Mesenchymal stem cell (in vitro differentiated cells and primary cell): ENCODE measurements around the gene FSTL4.

ENCODE experiments used
- DNase-seq: peaks from one replicate; pipeline ENCODE4 v3.0.0-alpha.2; 2013
- H2AFZ ChIP-seq: one replicate; pipeline ENCODE4 v1.6.1; 2013; ENCODE audit warnings: low read depth, mild to moderate bottlenecking, control low read depth, inconsistent platforms, low read length, moderate library complexity
- H2AK5ac ChIP-seq: 2 replicates; pipeline ENCODE4 v1.6.1; 2013; ENCODE audit warnings: low read length, moderate library complexity, mild to moderate bottlenecking, inconsistent platforms; ENCODE audit not compliant: severe bottlenecking
- H2BK120ac ChIP-seq: one replicate; pipeline ENCODE4 v1.6.1; 2013; ENCODE audit warnings: low read depth, mild to moderate bottlenecking, inconsistent platforms, low read length, moderate library complexity
- H2BK12ac ChIP-seq, 2 experiments: one replicate each; pipeline ENCODE4 v1.6.1; 2013; ENCODE audit warnings: inconsistent platforms in 2 of 2, low read length in 2 of 2, mild to moderate bottlenecking in 2 of 2, moderate library complexity in 2 of 2, control low read depth in 1 of 2
- H2BK15ac ChIP-seq: one replicate; pipeline ENCODE4 v1.6.1; 2013; ENCODE audit warnings: mild to moderate bottlenecking, low read depth, inconsistent platforms; ENCODE audit not compliant: poor library complexity, severe bottlenecking
- H2BK5ac ChIP-seq: 2 replicates; pipeline ENCODE4 v1.6.1; 2013; ENCODE audit warnings: low read depth, mild to moderate bottlenecking, low read length, control low read depth, inconsistent platforms; ENCODE audit not compliant: poor library complexity, severe bottlenecking
- H3K14ac ChIP-seq, 2 experiments: one replicate each; pipeline ENCODE4 v1.6.1; 2013; ENCODE audit warnings: inconsistent platforms in 2 of 2, low read length in 2 of 2, control low read depth in 1 of 2, mild to moderate bottlenecking in 1 of 2, moderate library complexity in 1 of 2
- H3K18ac ChIP-seq, 2 experiments: one replicate each; pipeline ENCODE4 v1.6.1; 2013; ENCODE audit warnings: inconsistent platforms in 2 of 2, low read length in 2 of 2, control low read depth in 1 of 2, low read depth in 1 of 2, mild to moderate bottlenecking in 1 of 2
- H3K23ac ChIP-seq, 2 experiments: one replicate each; pipeline ENCODE4 v1.6.1; 2013; ENCODE audit warnings: inconsistent platforms in 2 of 2, low read length in 2 of 2, mild to moderate bottlenecking in 2 of 2, moderate library complexity in 2 of 2, control low read depth in 1 of 2
- H3K27ac ChIP-seq: 2 replicates; pipeline ENCODE4 v1.5.1; 2013; ENCODE audit warnings: mild to moderate bottlenecking, moderate library complexity, low read length, control low read depth, inconsistent platforms; ENCODE audit not compliant: poor library complexity, severe bottlenecking
- H3K27me3 ChIP-seq, 2 experiments: 2 replicates each; pipeline versions ENCODE4 v1.6.1 to v1.7.0; 2013; ENCODE audit warnings: low read length in 2 of 2, mild to moderate bottlenecking in 2 of 2, moderate library complexity in 2 of 2, control low read depth in 1 of 2, inconsistent platforms in 1 of 2; ENCODE audit not compliant: control insufficient read depth in 1 of 2, insufficient read depth in 1 of 2
- H3K36me3 ChIP-seq, 2 experiments: 2 replicates each; pipeline versions ENCODE4 v1.6.1 to v1.7.0; 2013; ENCODE audit warnings: low read length in 2 of 2, control low read depth in 1 of 2, inconsistent platforms in 1 of 2, low read depth in 1 of 2, mild to moderate bottlenecking in 1 of 2; ENCODE audit not compliant: insufficient read depth in 2 of 2, control insufficient read depth in 1 of 2
- H3K4ac ChIP-seq, 2 experiments: one replicate each; pipeline ENCODE4 v1.6.1; 2013; ENCODE audit warnings: inconsistent platforms in 2 of 2, low read length in 2 of 2, mild to moderate bottlenecking in 2 of 2, moderate library complexity in 2 of 2, control low read depth in 1 of 2, low read depth in 1 of 2
- H3K4me1 ChIP-seq: 2 replicates; pipeline ENCODE4 v1.6.1; 2013; ENCODE audit warnings: low read depth, low read length, control low read depth; ENCODE audit not compliant: control insufficient read depth, insufficient read depth
- H3K4me2 ChIP-seq: 2 replicates; pipeline ENCODE4 v1.6.1; 2013; ENCODE audit warnings: low read length, mild to moderate bottlenecking, inconsistent platforms; ENCODE audit not compliant: poor library complexity, severe bottlenecking
- H3K4me3 ChIP-seq, 2 experiments: 2 replicates each; pipeline versions ENCODE4 v1.5.1 to v1.7.0; 2013; ENCODE audit warnings: low read length in 2 of 2, mild to moderate bottlenecking in 2 of 2, control low read depth in 1 of 2, low read depth in 1 of 2; ENCODE audit not compliant: insufficient read depth in 1 of 2
- H3K79me1 ChIP-seq: replicated peaks from 2 replicates; pipeline ENCODE4 v1.6.1; 2013; ENCODE audit warnings: mild to moderate bottlenecking, control low read depth, low read length, inconsistent platforms; ENCODE audit not compliant: poor library complexity, severe bottlenecking
- H3K9ac ChIP-seq: 2 replicates; pipeline ENCODE4 v1.7.0; 2013; ENCODE audit warnings: mild to moderate bottlenecking, low read length, moderate library complexity
- H3K9me3 ChIP-seq: 2 replicates; pipeline ENCODE4 v1.7.0; 2013; ENCODE audit warnings: mild to moderate bottlenecking, low read length; ENCODE audit not compliant: control insufficient read depth
- H4K8ac ChIP-seq: one replicate; pipeline ENCODE4 v1.6.1; 2013; ENCODE audit warnings: inconsistent platforms, mild to moderate bottlenecking, low read length, moderate library complexity
- H4K91ac ChIP-seq: one replicate; pipeline ENCODE4 v1.6.1; 2013; ENCODE audit warnings: mild to moderate bottlenecking, low read length, inconsistent platforms
- WGBS: methylation state at CpG from one replicate; pipeline ENCODE4 v1.1.7; 2013; ENCODE audit warnings: mixed read lengths; 5-methylcytosine and 5-hydroxymethylcytosine counted together

FSTL4 gene

GRCh38 chr5:133232911-133233310, 379.4 kb downstream of the FSTL4 start:
- H2BK120ac ChIP-seq: no peak overlapping the region
- no peak overlapping the region for H3K18ac ChIP-seq
- no peak overlapping the region for H2AFZ ChIP-seq
- no peak overlapping the region for H3K9ac ChIP-seq
- H3K9me3 ChIP-seq: no peaks in the 10 kb centered on the region
- H3K23ac ChIP-seq: no peak overlapping the region
- 86% methylated on average over 7 of the region's 7 CpGs for WGBS
- H2BK5ac ChIP-seq: no peak overlapping the region
- H3K27ac ChIP-seq: no peak overlapping the region
- H3K4me1 ChIP-seq: no peaks in the 10 kb centered on the region
- no peak overlapping the region for H4K8ac ChIP-seq
- no peak overlapping the region for H2BK15ac ChIP-seq
- no peak for DNase-seq
- no peaks in the 10 kb centered on the region for H3K79me1 ChIP-seq
- H3K27me3 ChIP-seq: peaks cover 4 to 40% of the 10 kb centered on the region in 2 experiments
- H2AK5ac ChIP-seq: no peak overlapping the region
- H2BK12ac ChIP-seq: no peak overlapping the region
- H4K91ac ChIP-seq: no peak overlapping the region
- no peak overlapping the region for H3K4me2 ChIP-seq
- H3K4me3 ChIP-seq: no peak overlapping the region
- H3K14ac ChIP-seq: no peak overlapping the region
- peaks cover 0 to 2% of the 10 kb centered on the region in 2 experiments for H3K36me3 ChIP-seq
- no peak overlapping the region for H3K4ac ChIP-seq

- Histone ChIP-seq H3K4ac (no peak overlapping the region), H2BK5ac (no peak overlapping the region), H2BK15ac (no peak overlapping the region), H4K91ac (no peak overlapping the region), H3K4me1 (no peaks in the 10 kb centered on the region), H3K79me1 (no peaks in the 10 kb centered on the region), H3K36me3 (peaks cover 0 to 2% of the 10 kb centered on the region in 2 experiments), H3K4me2 (no peak overlapping the region), H2AFZ (no peak overlapping the region), H2AK5ac (no peak overlapping the region), H3K18ac (no peak overlapping the region), H3K27ac (no peak overlapping the region), H3K14ac (no peak overlapping the region), H3K27me3 (peaks cover 4 to 43% of the 10 kb centered on the region in 2 experiments), H4K8ac (no peak overlapping the region), H2BK120ac (no peak overlapping the region), H3K9me3 (no peaks in the 10 kb centered on the region), H3K23ac (no peak overlapping the region), H3K4me3 (no peak overlapping the region), H3K9ac (no peak overlapping the region), H2BK12ac (no peak overlapping the region)
- 70% methylated on average over 3 of the region's 3 CpGs for WGBS
- DNase-seq: no peak
These were observed 379.9 kb downstream of the FSTL4 start for GRCh38 chr5:133232435-133232834.

- H3K4ac ChIP-seq: no peak overlapping the region
- H3K4me1 ChIP-seq: no peaks in the 10 kb centered on the region
- no peaks in the 10 kb centered on the region for H3K79me1 ChIP-seq
- H3K36me3 ChIP-seq: peaks cover 0 to 2% of the 10 kb centered on the region in 2 experiments
- no peak overlapping the region for H3K23ac ChIP-seq
- no peaks in the 10 kb centered on the region for H3K9me3 ChIP-seq
- H3K9ac ChIP-seq: no peak overlapping the region
- 89% methylated on average over 6 of the region's 6 CpGs for WGBS
- no peak overlapping the region for H3K4me3 ChIP-seq
- H3K27ac ChIP-seq: no peak overlapping the region
- no peak overlapping the region for H4K91ac ChIP-seq
- H2BK120ac ChIP-seq: no peak overlapping the region
- no peak overlapping the region for H2BK12ac ChIP-seq
- no peak overlapping the region for H3K4me2 ChIP-seq
- H2BK5ac ChIP-seq: no peak overlapping the region
- no peak overlapping the region for H3K14ac ChIP-seq
- DNase-seq: no peak
- H2AK5ac ChIP-seq: no peak overlapping the region
- H2BK15ac ChIP-seq: no peak overlapping the region
- H3K18ac ChIP-seq: no peak overlapping the region
- H2AFZ ChIP-seq: no peak overlapping the region
- H3K27me3 ChIP-seq: peaks cover 9 to 43% of the 10 kb centered on the region in 2 experiments
- no peak overlapping the region for H4K8ac ChIP-seq
These were observed 380.3 kb downstream of the FSTL4 start for GRCh38 chr5:133232011-133232410.

- Histone ChIP-seq H2AFZ (no peak overlapping the region), H2BK120ac (no peak overlapping the region), H3K23ac (no peak overlapping the region), H2BK5ac (no peak overlapping the region), H3K4me3 (no peak overlapping the region), H4K8ac (no peak overlapping the region), H3K36me3 (peaks cover 0 to 2% of the 10 kb centered on the region in 2 experiments), H3K79me1 (no peaks in the 10 kb centered on the region), H3K27ac (no peak overlapping the region), H3K4ac (no peak overlapping the region), H3K9ac (no peak overlapping the region), H2BK15ac (no peak overlapping the region), H2BK12ac (no peak overlapping the region), H3K18ac (no peak overlapping the region), H4K91ac (no peak overlapping the region), H3K27me3 (peaks cover 8 to 41% of the 10 kb centered on the region in 2 experiments), H3K4me2 (no peak overlapping the region), H3K9me3 (no peaks in the 10 kb centered on the region), H3K14ac (no peak overlapping the region), H3K4me1 (no peaks in the 10 kb centered on the region), H2AK5ac (no peak overlapping the region)
- no peak for DNase-seq
- 78% methylated on average over 8 of the region's 9 CpGs for WGBS
These were observed 381.3 kb downstream of the FSTL4 start for GRCh38 chr5:133230823-133231578.
